ENCODE results near the gene TMBIM1.
"Not testable (repeated sequence)": the region's sequence is repeated elsewhere in the genome, so short reads cannot be mapped to it uniquely, and the experiment has no call there.

Gene TMBIM1

DNA sequence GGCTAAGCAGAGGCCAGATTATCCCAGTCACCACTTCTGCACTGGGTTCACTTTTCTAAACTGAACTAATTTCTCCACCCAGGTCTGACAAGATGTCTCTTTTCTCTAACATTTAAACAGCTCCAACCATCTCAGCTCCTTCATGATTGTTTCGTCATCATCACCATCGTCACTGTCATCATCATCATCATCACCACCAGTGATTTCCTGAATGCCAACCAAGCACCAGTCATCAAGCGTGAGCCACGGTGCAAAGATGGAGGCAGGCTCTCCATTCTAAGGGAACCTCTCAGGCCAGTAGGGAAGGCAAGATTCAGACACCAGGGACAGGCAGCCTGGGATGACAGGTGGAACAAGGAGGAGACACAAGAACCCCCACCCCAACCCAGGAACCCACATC, 25.5 kb upstream of the TMBIM1 start:
- no peak for DNase-seq

DNA sequence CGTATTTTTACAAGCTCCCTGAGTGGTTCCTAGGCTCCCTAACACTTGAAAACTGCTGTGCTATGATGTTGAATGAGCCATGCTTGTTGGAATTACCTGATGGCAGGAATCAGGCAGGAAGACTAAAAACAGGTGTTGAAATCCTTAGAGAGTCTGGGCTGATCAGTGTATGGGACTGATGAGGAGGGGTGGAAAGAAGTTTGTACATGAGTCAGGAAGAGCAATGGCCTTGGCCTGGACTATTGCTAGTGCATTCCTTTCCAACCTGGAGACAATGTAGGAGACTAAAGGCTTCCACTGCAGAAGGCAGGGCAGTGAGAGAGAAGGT, 25.0 kb upstream of the TMBIM1 start:
- DNase-seq: no peak

DNA sequence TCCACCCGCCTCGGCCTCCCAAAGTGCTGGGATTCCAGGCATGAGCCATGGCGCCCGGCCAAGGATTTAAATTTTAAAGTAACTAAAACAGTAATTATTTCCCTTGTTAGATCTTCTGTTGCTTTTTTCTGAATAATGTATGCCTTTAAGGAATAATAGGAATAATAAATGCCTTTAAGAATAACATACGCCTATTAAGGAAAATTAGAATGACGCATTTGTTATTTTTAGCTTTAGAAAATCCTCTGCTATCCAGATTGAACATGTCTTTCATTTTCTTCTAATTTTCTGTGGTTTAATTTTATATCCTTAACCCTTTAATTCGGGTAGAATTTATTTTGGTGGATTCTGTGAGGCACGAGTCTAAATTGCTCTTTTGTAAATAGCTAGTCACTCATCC, 23.1 kb upstream of the TMBIM1 start:
- no peak for DNase-seq

DNA sequence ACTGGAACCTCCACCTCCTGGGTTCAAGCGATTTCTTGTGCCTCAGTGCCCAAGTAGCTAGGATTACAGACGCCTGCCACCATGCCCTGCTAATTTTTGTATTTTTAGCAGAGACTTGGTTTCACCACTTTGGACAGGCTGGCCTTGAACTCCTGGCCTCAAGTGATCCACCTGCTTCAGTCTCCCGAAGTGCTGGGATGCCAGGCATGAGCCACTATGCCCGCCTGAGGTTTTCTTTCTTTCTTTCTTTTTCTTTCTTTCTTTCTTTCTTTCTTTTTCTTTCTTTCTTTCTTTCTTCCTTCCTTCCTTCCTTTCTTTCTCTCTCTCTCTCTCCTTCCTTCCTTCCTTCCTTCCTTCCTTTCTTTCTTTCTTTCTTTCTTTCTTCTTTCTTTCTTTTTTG, 22.5 kb upstream of the TMBIM1 start:
- not testable (repeated sequence) for DNase-seq

DNA sequence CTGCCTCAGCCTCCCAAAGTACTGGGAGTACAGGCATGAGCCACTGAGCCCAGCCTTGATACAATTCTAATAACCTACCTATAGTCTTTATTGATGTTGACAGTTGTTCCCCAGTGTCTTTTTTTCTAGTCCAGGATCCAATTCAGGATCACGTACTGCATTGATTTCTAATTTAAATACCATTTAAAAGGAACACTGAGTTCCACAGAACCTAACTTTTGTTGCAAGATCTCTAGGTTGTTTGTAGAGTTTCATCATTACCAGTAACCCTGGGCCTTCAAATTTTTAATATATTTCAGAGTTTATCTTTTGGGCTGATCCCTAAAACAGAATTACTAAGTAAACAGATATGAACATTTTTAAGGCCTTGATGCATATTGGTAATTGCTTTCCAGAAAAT, 21.1 kb upstream of the TMBIM1 start:
- no peak for DNase-seq

DNA sequence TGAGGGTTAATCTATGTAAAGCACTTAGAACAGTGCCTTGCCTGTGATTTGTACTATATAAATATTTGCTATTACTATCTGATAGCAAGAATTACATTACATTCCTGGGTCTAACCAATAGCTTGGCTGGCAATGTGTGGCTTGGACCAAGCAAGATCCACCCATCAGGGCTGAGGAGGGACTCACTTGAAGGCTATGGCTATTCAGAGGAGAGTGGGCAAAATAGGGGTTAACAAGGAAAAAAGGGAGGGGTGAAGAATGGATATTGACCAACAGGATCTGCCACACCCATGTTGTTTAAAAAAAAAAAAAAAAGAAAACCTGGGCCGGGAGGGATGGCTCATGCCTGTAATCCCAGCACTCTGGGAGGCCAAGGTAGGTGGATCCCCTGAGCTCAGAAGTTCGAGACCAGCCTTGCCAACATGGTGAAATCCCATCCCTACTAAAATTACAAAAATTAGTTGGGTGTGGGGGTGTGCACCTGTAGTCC, 20.0 kb upstream of the TMBIM1 start:
- DNase-seq: no peak

DNA sequence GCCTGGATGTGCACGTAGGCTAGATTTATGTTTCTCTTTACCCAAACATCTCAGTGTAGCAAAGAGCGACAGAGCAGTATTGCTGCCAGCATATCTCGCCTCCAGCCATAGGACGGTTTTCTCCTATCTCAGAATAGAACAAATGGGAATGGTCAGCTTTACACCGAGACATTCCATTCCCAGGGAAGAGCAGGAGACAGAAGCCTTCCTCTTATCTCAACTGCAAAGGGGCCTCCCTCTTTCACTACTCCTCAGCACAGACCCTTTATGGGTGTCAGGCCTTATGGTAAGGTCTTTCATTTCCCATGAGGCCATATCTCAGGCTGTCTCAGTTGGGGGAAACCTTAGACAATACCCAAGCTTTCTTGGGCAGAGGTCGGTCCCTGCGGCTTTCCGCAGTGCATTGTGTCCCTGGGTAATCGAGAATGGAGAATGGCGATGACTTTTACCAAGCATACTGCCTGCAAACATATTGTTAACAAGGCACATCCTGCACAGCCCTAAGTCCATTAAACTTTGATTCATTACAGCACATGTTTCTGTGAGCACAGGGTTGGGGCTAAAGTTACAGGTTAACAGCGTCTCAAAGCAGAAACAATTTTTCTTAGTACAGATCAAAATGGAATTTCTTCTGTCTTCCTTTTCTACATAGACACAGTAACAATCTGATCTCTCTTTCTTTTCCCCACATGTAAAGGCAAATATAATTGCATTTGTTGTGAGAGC, 19.4 kb upstream of the TMBIM1 start:
- DNase-seq: not testable (repeated sequence)

DNA sequence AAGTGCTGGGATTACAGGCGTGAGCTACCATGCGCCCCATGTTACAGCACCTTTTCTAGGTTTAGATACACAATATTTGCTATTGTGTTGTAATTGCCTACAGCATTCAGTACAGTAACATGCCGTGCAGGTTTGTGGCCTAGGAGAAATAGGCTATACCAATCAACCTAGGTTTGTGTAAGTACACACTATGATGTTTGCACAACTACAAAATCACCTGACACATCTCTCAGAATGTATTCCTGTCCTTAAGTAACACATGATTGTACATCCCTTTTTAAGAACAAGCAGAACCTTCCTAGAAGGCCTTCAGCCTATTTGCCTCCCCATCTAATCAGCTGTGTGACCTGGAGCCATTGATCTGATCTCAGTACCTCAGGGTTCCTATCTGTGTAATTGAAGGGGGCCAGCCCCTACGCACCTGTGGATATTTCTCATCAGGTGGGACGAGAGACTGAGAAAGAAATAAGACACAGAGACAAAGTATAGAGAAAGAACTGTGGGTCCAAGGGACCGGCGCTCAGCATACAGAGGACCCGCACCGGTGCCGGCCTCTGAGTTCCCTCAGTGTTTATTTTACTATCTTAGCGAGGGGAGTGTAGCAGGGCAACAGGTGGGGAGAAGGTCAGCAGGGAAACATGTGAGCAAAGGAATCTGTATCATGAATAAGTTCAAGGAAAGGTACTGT, 18.7 kb upstream of the TMBIM1 start:
- no peak for DNase-seq

DNA sequence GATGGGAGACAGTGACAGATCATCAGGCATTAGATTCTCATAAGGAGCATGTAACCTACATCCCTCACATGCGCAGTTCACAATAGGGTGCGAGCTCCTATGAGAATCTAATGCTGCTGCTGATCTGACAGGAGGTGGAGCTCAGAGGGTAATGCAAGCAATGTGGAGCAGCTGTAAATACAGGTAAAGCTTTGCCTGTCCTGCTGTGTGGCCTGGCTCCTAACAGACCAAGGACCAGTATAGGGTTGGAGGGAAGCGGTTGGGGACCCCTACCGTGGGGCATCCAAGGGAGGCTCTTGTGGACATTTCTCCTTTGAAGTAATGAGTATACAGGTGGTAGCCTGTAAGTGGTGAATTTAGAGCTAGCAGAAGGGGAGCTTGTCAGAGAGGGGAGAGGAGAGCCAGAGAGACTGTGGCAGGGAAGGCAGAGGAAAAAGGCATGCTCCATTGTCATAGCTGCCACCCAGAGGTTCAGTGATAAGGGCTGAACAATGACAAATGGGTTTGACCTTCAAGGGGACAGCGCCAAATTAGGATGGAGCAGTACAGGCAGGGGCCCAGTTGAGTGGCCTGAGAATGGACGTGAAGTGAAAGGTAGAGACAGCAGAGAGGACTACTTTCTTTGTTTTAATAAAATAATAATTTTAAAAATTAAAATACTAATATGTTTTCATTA, 15.2 kb upstream of the TMBIM1 start:
- no peak for DNase-seq

DNA sequence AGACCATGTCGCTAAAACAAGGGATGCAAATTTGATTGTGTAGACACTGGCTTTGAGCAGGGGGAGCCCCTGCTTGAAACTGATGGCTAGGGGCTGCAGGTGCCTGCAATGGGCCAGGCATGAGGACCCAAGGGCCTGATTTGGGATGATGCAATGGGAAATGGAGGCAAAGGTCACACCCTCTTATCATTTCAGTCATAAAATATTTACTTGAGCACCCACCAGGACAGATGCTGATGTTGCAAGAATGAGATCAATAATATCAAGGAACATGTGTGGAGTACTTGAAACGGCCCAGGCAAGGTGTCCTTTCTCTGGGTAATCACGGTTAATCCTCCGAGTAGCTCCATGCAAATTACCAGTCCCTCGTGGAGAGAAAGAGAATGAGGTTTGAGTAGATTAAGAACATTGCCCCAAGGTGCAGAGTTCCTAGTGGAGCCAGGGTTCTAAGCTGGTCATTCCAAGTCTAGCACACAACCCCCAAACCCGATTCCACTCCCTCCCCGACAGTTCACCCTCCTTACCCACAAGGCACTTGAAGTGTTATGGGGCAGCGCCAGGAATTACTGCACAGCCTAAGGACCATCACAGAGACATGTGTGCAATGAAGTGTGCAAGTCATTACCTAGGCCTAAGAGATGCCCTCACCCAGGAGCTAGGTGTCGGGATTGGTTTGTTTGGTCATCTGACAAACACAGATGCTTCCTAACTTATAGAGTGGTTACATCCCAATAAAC, 14.0 kb upstream of the TMBIM1 start:
- DNase-seq: no peak

DNA sequence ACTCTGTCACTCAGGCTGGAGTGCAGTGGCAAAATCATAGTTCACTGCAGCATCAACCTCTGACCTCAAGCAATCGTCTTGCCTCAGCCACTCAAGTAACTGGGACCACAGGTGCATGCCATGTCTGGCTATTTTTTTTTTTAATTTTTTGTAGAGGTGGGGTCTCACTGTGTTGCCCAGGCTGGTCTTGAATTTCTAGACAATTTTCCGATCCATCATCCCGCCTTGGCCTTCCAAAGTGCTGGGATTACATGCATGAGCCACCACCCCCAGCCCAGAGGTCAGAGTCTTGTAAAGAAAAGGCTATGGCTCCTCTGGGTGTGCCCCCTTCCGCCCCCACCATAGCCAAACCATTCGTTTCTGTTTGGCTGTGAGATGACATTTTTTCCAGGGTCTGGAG, 13.1 kb upstream of the TMBIM1 start:
- no peak for DNase-seq

DNA sequence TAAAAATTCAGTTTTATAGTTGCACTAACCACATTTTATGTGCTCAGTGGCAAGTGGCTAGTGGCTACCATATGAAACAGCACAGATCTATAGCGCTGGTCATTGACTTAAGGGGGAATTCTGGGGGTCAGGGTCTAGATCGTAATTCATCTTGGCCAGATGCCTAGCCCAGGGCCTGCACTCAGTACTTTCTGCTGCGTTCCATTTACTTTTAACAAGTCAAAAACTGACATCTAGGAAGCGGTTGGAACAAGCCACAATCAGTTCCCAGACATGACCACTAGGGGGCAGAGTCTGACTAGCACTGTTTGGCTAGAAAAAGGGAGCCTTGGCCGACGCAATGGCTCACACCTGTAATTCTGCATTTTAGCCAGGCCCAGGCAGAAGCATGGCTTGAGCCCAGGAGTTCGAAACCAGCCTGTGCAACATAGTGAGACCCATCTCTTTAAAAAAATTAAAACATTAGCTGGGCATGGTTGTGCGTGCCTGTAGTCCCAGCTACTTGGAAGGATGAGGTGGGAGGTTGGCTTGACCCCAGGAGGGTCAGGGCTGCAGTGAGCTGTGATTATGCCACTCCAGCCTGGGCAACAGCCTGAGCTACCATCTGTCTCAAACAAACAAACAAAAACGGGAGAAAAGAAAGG, 9.0 kb upstream of the TMBIM1 start:
- peak; percentile 91 to 92 for DNase-seq

DNA sequence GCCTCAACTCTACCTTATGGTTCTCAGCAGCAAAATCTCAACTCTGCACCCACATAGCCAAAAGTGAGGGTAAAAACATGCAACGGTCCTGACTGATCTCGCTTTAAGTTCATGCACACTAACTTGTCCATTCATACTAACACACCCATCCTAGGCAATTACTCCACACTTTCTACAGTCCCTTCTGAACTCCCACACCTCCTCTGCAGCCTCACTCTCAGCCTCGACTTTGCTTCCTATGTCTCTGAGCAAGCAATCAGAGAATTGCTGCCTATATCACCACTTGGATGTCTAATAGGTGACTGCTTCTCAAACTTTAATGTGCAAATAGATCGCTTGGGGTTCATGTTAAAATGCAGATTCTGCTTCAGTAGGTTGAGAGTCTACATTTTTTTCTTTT, 7.8 kb upstream of the TMBIM1 start:
- DNase-seq: no peak

DNA sequence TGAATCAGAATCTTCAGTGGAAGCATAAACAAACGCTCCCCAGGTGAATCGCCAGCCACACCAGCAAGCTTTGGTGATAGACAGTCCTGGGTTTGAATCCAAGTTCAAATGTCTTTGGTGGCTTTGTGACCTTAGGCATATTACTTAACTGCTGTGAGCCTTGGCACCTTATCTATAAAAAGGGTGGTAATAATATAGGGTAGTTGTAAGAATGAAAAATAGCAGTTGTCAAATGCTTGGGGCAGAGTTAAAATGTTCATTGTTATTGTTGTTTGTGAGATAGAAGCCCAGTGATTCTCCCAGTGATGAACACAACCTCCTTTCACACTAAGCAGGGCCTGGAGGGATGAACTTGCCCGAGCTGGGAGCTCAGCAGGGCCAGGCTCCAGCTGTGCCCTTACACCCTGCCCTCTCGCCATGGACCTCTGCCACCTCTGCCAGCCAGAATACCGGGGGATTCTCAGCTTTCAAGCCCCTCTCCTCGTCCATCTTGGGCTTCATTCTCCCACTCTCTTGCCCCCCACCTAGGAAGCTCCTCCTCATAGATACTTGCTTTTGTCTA, 6.1 kb upstream of the TMBIM1 start:
- no peak for DNase-seq

DNA sequence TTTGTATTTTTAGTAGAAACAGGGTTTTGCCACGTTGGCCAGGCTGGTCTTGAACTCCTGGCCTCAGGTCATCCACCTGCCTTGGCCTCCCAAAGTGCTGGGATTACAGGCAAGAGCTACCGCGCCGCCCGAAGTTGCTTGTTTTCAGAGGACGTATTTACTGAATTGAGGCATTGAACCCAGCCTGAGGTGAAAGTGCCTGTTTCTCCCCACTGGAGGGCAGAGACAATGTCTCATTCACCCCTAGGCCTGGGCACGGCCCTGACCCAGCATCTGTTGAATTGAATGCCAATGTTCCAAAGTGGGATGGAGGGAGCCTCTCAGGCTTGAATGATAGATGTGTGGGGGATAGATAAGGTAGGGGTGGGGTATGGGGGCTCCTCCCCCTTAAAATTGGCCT, 4.5 kb upstream of the TMBIM1 start:
- DNase-seq: no peak

DNA sequence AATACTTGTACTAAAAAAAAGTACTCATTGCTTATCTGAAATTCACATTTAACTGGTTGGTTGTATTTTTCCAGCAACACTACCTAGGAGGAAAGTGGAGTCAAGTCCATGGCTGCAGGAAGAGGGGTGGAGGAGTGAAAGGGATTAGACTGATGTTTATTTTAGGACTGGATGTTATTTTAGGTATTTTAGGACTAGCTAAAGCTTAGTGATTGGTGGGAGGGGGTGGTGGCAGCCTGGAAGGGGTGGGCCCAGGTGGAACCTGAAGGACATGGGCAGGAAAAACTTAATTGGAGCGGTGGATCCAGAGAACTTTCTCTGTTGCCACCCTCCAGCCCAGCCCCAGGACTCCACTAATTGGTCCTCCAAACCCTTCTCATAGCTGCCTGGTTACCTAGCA, 3.9 kb upstream of the TMBIM1 start:
- DNase-seq: no peak

DNA sequence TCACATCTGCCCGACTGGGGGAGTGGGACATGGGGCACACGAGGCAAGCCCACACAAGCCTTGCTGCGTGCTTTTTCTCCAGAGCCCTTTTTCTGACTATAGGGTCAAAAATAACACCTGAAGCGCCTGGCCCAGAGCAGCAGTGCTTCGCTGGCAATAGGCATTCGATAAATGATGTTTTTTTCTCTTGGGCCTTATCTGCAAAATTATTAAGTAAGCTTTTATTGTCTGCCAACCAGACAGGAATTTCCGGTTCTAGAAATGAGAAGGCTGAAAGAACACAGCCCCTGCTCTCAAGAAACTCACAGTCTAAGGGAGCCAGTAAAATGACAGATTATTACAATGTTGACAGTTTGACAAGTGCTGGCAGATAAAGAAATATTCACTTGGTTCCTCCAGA, 2.7 kb upstream of the TMBIM1 start:
- DNase-seq: no peak

DNA sequence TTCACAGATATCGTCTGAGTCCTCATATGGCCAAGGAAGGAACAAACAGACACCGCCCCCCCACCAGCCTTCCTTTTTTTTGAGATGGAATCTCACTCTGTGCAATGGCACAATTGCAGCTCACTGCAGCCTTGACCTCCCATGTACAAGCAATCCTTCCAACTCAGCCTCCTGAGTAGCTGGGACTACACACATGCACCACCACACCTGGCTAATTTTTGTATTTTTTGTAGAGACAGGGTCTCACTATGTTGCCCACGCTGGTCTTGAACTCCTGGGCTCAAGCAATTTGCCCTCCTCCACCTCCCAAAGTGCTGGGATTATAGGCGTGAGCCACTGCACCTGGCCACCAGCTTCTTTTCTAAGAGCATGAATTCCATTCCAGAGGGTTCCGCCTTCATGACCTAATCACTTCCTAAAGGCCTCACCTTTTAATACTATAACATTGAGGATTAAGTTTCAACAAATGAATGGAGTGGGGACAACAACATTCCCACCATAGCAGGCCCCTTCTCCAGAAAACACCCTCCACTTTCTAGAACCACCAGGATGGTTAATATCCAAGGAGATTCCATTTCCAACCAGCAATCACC, 2.2 kb upstream of the TMBIM1 start:
- no peak for DNase-seq

DNA sequence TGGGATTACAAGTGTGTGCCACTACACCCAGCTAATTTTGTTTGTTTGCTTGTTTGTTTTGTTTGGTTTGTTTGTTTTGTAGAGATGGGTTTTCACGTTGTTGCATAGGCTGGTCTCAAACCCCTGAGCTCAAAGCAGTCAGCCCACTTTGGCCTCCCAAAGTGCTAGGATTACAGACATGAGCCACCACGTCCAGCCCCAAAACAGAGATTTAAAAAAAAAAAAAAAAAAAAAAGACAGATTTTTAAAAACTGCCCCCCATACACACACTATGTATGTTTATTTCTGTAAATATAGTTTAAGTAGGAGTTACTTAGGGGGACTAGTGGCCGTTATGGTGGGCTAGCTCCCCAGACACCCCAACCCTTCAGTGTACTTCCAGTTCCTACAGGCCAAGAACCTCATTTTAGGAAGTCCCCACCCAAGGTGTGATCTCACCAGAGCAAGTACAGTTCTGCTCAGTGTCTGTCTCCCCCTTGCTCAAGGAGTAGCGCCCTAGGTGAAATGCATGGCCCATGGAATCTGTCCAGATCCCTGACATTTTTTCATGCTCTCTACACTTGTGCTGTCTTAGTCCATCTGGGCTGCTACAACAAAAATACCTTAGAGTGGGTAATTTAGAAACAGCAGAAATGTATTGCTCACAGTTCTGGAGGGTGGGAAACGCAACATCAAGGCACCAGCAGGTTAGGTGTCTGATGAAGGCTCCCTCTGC, 1.6 kb upstream of the TMBIM1 start:
- DNase-seq: no peak

DNA sequence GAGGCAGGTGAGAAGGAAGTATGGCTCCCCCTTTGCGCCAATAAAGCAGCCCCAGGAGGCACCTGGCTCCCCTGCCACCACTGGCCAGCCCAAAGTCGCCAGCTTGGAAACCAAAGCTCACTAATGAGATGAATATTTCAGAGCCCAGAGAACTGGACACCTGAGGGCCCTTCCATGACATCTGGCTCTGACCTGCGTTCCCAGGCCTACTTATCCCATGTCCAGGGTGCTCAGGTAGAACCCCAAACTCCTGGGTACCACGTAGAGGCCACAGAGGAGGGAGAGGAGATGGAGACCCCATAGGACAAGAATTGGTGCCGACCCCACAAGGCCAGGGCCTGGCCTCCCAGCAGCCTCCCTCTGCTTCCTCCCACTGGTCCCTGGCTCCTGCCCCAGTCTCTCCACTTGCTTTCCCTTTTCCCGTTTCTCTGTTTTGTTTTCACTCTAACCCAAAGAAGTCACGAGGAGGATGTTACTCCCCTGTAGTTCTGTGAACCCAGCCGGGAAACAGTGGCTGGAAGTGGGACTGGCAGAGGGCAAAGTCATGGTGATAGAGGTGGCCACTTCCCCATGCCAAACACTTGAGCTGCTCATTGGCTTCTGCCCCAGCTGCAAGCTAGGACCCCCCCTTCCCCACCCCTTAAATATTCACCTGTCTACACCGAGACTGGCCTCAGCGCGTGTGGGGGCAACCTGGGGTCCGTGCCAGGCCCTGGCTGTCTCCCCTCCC, 820 bp downstream of the TMBIM1 start:
- DNase-seq: peak; percentile 47

All from activated T-cell treated with anti-CD3 and anti-CD28 coated beads, Interleukin-2, amount 50 U/mL, for 48 hours (primary cell).